T-helper 2 cell treated with Interferon-gamma antibody and Interleukin-4, amounts not matched to agents 100 ng/mL and 5 ng/mL, for 36 hours (primary cell): ENCODE data around the gene DCDC2B. TPM values are rescaled to one million over a fixed set of nuclear protein-coding genes. Genes with fewer than 3 reads are reported as not detected.

Experiments used
- intact Hi-C: fragments of 100-400 bp; cut with micrococcal nuclease; formaldehyde crosslinking; loops from one replicate; pipeline ENCODE4 v1.15.1; 2023
- total RNA-seq: library from RNA; stranded (reverse); gene quantifications from 2 replicates; pipeline ENCODE4 v1.2.3, GENCODE V29; 2022

Gene DCDC2B
- total RNA-seq, 1 donor from 2014 or later = not detected

DNA sequence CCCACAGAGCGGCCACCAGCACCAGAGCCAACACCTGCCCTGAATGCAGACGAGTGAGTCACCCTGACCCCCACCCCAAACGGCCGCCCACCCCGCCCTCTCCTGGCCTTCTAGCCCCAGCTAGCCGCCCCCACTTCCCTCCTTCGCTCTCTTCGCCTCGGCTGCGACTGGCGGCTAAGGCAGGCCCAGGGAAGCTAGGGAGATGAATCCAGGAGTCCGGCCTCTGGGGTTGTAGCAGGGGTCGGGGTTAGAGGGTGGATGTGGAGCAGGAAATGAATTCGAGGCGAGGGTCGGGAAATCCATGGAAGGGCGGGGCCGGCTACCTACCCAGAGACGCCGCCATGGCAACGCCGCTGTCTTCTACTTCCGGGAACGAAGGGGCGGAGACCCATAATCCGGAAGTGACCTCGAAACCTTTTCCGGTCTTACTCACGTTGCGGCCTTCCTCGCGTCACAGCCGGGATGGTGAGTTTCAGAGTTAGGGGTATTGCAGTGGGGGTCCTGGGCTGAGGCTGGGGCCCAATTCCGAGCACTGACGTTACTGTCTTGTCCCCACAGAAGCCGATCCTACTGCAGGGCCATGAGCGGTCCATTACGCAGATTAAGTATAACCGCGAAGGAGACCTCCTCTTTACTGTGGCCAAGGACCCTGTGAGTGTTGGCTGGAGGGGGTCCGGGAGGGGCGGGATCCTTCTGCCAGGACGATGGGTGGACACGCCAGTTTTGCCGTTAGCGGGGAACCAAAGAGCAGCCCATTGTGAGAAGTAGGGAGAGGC is 13.3 kb downstream of the DCDC2B start, which contains the start of the genes EIF3I and TMEM234:
EIF3I (plus strand) TSS at position 428 of the 776 bp plus-strand sequence; CDS start at position 463, 35 bp downstream.
TMEM234 (minus strand) TSS at position 374 of the 776 bp plus-strand sequence; CDS start at position 343, 31 bp downstream.
- intact Hi-C loops = loop anchor here (1.0 to 2.0 kb wide), 4 partner anchors 21 to 69 kb away; partner anchors contain the start of genes CCDC28B and TXLNA

DNA sequence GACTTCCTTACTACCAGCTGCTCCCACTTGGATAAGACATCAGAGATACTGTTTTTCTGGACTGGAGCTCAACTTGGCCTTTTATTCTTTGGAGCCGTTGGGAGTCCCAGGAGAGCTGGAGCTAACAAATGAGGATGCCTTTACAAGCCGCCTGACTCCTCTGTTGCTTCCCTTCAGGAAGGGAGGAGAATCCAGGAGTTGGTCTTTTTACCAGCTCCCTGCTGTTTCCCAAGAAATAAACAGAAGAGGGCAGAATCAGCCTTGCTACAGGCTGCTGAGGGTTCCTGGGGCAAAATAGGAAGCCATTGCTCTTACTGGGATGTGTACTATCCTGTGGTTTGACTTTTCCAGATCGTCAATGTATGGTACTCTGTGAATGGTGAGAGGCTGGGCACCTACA is 14.8 kb downstream of the DCDC2B start:
- intact Hi-C loops = loop anchor here (2.0 kb wide), 2 partner anchors 23 to 67 kb away; partner anchors contain the start of gene CCDC28B

DNA sequence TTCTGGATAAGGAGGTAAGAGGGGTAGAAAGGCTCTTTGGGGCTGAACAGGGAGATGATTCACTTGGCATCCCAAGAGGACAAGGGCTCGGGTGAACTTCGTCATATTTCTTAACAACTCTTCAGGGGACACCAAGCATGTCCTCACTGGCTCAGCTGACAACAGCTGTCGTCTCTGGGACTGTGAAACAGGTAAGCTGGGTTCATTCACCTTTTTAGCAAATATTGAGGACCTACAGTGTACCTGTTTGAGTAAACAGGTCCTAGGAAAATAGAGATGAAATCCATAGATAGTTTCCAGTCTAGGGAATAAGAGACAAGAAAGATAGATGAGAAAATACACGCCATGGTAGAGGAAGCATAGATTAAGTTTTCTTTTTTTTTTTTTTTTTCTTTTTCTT is 15.4 kb downstream of the DCDC2B start:
- intact Hi-C loops = no loop called here

DNA sequence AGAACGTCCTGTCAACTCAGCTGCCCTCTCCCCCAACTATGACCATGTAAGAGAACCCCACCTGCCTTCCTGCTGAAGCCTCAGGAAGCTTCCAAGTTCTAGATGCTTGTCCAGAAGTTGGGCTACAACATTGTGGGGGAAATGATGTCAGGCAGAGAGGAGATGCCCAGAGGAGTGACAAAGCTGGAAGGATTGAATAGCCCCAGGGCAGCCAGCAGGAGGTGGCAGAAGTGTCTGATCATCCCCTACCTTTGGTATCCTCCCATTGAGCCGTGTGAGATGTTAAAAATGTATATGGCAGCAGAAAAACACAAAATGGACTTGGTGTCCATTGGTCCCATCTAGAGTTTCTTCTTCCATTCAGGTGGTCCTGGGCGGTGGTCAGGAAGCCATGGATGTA is 19.9 kb downstream of the DCDC2B start:
- intact Hi-C loops = no loop called here

DNA sequence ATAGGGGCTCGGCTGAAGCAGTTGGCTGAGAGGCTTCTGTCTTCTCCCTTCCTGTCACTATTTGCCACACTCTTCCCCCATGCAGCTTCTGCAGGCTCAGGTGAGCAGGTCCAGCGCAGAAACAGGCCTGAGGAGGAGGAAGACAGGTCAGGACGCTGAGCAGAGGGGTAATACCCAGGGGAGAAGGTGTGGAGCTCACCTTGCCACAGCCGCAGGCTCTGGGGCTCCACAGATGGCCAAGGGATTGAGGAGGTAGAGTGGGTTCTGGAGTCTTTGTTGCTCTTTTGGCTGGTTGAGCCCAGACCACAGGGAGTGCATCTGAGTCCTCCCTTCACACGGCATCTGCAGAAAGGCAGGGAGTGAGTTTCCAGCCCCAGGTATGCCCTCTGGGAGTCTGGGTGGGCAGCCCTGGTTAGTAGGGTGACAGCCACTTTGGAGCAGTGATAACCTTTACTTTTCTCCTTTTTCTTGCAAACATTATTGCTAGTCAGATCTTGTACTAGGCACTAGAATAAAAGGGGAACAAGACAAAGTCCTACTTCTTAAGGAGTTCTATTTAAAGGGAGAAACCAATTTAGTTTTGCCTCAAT is 23.0 kb downstream of the DCDC2B start:
- intact Hi-C loops = no loop called here

DNA sequence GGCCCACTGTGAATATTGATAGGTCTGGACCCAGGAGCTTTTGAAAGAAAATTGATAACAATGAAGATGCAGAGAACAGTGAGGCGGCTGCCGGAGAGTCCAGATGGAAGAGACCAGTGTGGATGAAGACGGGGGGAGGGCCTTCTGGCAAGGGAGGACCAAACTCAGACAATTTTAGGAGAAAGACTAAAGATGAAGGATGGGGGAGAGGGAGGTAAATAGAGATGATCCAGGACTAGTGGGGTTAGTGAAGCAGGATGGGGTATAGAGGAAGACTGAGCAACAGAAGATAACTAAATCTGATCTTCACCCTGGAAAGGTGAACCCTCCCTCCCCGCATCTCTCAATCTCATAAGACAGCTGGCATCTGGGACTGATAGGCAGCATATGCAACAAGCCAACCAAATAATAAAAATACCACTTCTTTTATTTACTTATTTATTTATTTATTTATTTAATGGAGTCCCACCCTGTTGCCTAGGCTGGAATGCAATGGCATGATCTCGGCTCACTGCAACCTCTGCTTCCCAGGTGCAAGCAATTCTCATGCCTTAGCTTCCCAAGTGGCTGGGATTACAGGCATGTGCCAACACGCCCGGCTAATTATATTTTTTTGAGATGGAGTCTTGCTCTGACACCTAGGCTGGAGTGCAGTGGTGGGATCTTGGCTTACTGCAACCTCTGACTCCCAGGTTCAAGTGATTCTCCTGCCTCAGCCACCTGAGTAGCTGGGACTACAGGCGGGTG is 23.8 kb downstream of the DCDC2B start:
- intact Hi-C loops = no loop called here

DNA sequence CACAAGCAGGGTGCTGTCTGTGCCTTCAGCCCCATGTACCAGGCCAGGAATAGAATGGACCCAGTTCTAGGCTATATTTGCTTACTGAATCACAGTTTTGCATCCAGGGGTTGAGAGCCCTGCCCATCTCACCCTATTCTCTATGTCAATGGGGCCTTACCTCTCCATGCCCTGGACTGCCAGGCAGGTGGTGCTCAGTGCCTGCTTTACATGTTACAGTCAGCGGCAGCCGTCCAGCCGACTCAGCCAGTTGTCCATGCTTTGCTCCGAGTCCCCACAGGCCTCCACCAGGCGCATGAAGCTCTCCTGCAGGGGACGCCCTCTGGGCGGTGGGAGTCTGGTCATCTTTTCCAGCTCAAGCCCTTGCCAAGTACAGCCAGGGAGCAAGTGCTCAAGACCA is 25.9 kb downstream of the DCDC2B start:
- intact Hi-C loops = no loop called here

DNA sequence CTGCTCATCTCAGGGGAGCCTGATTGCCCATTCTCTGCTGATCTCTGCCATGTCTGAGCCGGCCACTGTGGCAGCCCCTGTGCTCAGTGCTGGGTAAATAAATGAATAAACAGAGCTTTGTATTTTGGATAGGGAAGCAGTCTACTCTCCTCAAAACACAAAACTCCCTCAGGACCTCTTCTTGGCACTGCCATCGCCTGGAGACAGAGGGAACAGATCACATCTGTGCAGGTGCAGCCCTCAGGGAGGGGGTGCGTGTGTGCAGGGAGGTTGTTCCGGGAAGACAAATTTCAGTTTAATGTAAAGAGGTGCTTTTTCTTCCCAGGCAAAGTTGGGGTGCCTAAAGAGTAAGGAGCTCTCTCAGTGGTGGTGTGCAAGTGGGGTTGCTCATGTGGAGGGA is 30.4 kb downstream of the DCDC2B start:
- intact Hi-C loops = no loop called here

DNA sequence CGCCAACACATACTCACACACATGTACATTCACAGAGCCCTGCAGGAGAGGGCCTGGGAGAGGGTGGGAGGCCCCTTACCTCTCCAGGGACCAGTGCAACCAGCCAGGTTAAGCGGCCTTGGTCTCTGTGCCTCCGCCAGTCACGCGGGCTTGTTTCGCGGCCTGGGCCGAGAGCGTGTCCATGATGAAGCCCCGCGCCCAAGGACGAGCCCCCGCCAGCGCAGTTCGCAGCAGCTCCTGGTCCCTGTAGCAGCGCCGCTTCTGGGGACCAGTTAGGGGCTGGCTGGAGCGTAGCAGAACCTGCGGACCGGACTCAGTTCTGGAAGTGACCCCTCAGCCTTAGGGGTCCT is 30.9 kb downstream of the DCDC2B start:
- intact Hi-C loops = no loop called here

DNA sequence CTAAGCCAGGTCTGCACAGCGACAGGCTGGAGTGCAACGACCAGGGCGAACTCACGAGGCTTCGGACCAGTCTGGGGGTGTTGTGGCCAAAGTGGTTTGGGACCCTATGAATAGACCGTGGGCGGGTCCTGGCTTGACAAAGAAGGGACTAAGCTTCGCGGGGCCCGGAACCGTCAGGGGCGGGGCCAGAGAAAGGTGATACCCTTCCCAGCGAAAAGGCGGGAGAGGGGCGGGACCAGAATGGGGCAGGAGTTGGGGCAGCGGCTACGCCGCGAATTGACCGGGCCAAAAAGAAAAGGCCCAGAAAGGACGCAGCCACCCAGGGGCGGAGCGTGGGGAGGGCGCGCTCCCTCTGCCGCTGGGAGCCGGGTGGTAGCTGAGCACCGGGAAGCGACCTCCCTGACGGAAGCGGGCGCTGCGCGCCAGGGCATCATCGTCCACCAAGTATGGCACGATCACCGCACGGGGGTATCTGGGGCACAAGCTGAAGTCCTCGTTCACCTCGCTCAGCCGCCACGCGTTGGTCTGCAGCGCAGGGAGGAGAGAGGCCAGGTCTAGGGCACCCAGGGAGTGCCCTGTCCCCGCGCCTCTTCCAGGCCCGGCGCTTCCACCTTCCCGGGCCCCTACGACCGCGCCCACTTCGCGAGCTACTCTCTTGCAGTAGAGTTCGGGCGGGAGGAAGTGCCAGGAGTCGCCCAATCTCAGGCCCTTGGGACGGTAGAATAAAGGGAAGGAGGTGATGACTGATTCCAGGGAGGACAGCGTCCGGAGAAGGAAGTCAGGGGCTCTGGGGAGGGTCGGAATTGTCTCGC is 31.5 kb downstream of the DCDC2B start:
- intact Hi-C loops = no loop called here

DNA sequence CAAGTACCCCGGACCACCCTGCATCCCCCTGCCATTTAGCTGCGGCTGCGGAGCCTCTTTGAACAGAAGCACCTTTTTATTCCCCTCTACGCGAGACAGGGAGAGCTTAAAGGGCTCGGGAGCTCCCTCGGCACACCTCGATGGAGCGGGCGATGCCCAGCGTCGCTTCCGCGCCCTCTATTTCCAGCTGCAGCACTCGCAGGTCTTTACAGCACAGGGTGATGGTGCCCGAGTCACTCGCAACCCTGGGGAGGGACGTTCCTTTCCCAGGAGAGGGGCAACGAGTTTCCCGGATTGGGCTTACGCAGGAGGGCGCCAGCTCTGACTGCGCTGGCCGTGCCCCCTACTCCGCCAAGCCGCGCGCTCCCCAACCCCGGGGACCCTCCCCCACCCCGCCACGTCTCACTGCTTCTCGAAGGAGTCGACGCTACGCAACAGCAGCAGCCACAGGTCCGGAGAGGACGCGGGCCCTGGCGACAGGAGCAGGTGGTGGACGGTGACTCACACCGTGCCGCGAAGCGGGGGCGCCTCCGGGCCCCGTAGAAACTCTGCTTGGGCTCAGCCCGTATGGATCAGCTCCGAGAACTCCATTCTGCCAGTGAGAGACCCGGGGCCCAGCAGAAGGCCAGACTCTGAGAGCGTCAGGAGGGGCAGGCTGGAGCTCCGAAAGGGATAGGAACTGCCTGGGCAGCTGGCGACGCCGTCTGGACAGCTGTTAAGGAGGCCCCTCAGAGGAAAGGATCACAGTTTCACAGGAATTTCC is 32.3 kb downstream of the DCDC2B start:
- intact Hi-C loops = no loop called here

DNA sequence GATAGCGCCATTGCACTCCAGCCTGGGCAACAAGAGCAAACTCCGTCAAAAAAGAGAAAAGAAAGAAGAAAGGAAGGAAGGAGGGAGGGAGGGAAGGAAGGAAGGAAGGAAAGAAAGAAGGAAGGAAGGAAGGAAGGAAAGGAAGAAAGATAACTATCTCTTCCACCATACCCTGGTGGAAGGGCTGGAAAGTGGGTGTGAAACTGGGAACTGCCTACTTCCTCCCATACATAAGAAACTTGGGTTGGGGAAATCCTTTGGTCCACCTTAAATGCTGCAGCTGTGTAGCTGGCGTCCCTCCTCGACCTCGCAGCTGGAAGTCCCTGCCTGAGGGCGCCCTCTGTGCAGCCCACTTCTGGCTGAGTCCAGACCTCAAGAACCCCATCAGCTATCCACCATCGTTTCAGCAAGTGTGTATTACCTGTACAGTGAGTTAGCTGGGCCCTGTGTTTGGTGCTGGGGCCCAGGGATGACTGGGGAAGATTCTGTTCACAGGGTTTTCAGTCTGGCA is 33.5 kb downstream of the DCDC2B start:
- intact Hi-C loops = no loop called here

DNA sequence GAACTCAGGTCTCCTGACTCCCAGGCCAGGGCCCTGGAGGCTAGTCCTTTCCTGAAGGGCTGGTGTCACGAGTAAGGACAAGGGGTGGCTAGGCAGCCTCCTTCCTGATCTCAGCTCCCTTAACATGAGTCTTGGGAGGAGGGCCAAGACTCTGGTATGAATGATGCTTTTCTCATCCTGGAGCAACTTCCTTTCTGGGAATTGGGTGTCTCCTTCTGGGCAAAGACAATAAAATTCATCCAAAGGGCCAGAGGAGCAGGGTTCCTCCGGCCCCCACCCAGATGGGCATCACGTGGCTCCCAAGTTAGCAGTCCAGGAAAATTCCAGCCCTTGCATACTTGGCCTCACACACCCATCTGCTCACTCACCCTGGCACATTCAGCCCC is 38.0 kb downstream of the DCDC2B start, which contains the start of gene FAM167B:
FAM167B (plus strand) TSS at position 335 of the 386 bp plus-strand sequence. CDS start 200 bp downstream, outside the sequence.
- intact Hi-C loops = no loop called here

DNA sequence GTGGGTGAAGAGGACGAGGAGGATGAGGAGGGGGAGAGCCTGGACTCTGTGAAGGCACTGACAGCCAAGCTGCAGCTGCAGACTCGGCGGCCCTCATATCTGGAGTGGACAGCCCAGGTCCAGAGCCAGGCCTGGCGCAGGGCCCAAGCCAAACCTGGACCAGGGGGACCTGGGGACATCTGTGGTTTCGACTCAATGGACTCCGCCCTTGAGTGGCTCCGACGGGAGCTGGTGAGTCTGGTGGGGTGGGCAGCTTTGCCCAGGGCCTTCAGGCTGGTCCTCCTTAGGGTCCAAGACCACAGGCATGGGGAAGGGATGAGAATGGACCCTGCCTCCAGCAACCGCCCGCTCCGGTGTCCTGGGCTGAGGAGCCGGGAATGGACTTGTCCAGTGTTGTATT is 38.6 kb downstream of the DCDC2B start:
- intact Hi-C loops = no loop called here

DNA sequence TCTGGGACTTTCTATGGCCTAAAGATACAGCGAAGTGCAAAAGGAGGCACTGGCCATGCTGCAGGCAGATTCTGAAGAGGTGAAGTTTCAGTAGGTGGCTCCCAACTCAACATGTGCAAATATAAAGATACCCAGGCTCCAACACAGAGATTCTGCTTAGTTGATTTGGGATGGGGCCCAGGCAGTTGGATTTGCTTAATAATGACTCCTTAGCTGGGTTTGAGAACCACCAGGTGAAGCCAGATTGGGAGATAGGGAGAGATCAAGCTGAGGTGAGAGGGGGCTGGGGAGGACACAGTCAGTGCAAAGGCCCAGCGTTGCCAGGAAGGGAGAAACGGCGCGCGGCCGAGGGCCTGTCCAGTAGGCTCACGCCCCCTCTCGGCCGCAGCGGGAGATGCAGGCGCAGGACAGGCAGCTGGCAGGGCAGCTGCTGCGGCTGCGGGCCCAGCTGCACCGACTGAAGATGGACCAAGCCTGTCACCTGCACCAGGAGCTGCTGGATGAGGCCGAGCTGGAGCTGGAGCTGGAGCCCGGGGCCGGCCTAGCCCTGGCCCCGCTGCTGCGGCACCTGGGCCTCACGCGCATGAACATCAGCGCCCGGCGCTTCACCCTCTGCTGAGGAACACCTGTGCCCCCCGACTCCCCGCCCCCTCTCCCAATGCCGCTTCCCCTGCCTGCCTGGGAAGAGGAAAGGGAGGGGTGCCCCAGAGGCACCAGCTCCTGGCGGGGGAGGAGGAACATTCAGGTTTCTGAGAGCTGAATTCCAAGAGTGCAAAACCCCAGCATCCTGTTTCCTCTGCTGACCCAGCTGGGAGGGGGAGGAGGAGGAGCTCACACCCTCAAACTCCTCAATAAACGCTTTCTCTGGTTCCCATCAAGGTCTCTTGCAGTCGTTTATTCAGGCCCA is 39.3 kb downstream of the DCDC2B start:
- intact Hi-C loops = loop anchor here (2.0 kb wide), 1 partner anchor 43 kb away; no protein-coding TSS in a partner anchor

DNA sequence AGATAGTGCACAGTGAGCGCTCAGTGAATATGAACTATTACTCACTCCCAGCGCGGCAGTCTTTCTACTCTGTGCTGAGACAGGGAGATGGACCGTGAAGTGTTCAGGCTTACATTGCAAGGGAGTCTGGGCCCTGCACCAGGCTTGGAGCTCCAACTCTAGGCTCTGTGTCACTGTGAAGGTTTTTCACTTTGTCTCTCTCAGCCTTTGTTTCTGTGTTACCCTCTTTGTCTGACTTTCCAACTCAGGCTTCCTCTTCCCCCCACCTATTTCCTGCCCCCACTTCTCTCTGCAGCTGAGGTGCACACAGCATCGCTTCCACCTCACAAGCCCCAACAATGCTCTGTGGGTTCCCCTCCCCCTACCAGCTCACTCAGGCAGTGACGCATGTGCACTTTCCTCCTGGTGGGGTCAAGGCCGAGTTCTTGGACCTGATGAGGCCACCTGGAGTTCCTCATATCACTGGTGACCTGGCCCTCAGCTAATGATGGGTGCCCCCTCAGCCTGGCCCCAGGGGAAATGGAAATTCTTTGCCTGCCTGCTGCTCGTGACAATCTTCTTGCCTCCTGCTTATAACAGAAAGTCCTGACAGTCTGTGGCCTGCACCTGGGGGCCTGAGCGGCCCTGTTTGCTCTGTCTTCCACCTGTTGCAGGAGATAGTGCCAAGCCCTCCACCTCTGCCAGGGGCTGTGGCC is 41.1 kb downstream of the DCDC2B start:
- intact Hi-C loops = loop anchor here (1.0 to 10.0 kb wide), 6 partner anchors 23 to 315 kb away; partner anchors contain the start of genes CCDC28B, EIF3I, MARCKSL1 and PTP4A2

DNA sequence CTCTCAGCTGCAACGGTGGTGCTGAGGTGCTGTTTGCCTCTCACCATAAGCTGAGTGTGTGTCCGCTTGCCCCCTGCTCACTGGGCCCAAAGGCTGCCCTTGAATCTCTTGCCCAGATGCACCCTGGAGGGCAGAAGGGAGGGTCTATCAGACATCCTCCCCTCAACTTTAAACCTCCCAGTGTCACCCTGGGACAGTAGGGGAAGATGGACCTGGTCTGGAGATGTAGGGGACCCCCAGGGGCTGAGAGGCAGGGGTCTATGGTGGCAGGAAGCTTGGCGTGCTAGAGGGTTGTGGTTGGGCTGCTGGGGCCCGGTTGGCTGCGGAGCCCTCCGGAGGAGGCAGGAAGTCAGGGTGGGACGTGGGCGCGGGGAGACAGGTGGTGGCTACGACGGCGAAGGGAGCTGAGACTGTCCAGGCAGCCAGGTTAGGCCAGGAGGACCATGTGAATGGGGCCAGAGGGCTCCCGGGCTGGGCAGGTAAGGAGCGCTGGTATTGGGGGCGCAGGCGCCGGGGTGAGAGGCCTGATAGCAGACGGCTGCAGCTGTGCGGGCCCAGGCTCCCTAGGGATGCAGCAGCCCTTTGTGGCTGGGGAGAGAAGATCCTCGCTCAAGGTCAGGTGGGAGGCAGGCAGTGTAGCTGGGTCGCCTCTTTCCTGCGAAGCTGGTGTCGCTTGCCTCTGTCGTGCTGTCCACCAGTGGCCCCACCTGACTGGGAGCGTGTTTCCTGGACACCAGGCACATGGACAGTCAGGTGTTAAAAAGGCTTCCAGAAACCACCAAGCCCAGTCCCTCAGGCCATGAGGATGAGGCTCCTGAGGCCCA is 42.2 kb downstream of the DCDC2B start, which contains the start of gene LCK:
LCK (plus strand) TSS at position 373 of the 824 bp plus-strand sequence. CDS start 23,065 bp downstream, outside the sequence.
- intact Hi-C loops = loop anchor here (1.0 to 10.0 kb wide), 5 partner anchors 22 to 316 kb away; partner anchors contain the start of genes CCDC28B, EIF3I, MARCKSL1 and PTP4A2
